ENCODE measurements around the gene ASB7.
"Not testable (repeated sequence)": the region's sequence is repeated elsewhere in the genome, so short reads cannot be mapped to it uniquely, and the experiment has no call there.

The ASB7 gene, protein sequence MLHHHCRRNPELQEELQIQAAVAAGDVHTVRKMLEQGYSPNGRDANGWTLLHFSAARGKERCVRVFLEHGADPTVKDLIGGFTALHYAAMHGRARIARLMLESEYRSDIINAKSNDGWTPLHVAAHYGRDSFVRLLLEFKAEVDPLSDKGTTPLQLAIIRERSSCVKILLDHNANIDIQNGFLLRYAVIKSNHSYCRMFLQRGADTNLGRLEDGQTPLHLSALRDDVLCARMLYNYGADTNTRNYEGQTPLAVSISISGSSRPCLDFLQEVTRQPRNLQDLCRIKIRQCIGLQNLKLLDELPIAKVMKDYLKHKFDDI

DNA sequence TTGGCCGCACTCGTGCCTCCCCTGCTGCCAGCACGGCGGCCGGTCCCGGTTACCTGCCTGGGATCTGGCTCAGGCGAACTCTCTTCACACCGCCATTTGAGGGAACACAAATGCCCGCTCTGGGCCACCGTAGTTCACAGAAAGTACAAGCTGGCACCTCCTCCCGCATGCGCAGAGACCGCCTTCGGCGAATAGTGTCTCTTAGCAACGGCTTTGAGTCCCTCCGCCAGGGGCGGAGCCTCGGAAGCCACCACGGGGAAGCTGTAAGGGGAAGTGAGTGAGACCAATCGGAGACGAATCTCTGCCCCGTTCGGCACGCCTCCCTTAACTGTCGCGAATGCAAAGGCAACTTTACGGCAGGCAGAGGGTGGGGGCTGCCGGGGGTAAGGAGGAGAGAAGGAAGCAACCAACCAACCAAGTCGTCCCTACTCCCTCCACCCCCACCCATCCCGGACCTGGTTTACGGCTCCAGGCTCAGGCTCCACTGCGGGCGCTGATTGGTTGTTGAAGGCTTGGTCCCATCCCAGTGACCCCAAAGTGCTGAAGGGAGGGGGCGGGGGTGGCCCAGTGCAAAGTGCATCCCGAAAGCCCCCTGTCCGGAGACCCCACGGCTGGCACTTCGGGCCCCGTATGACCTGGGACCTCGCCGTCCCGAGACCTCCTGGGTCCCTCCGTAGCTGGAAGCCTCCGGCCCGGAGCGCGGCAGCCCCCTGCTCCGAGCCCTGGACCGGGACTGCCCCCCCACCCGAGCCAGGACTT, at the start of gene ASB7, which contains the start of gene LINS1:
Gene ASB7 (plus strand): TSS at position 526 of the 759 bp plus-strand sequence. CDS start 9,628 bp downstream, outside the sequence.
Gene LINS1 (minus strand): TSS at position 121 of the 759 bp plus-strand sequence. CDS start 21,342 bp downstream, outside the sequence.
- peak; percentile 100 for DNase-seq

DNA sequence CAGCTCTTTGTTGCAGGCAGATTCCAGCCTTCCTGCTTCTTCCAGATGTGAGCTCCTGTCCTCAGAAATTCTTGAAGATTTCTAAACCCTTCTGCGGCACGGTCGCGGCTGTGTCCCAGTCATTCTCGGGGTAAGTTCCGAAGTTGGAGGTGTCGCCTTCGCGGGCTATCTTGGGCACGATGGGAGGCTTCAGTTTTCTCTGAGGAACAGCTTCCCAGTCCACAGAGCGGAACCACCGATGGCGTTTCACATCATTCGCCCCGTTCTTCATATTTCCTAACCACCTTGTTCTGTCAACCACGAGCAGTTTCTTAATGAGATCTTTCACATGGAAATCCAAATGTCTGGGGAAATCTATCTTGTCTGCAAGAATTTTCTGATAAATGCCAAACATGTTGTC, 48.9 kb upstream of the ASB7 start:
- no peak for DNase-seq

DNA sequence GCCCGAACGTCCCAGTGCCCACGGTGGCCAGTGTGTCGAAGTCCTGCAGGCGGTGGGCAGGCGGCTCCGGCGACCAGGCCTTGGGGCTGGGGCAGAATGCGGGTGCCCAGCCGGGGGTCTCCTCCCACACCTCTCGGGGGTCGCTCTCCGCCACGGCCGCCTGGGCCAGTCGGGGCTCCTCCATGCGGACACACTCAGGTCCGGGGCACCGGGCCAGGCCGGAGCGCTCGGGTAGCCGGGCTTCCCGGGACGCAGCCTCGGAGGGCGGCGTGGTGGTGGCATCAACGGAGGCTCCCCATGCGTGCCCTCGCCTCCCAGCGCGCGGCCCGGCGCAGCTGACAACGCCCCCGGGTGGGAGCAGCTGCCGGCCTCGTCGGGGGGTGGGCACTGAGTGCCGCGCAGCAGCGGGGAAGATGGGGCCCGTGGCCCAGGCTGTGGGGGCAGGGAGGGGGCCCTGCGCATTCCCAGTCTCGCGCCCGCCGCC, 43.6 kb upstream of the ASB7 start:
- no peak for DNase-seq

DNA sequence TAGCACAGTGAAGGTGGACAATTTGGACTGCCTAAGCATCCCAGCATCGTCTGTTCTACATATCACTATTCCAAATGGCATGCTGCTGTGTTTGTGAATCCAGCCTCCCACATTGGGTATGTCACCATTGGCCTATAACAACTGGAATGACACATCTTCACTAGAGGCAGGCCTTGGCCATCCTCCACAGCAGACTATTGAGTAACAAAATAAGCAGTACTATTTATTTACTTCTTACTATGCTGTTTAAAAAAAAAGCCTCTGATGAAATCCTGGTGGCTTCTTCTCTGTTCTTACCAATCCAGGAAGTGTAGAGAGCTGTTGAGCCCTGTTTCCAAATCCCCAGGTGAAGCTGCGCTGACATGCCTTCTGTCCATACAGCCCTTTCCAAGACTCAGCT, 43.1 kb upstream of the ASB7 start:
- DNase-seq: no peak

DNA sequence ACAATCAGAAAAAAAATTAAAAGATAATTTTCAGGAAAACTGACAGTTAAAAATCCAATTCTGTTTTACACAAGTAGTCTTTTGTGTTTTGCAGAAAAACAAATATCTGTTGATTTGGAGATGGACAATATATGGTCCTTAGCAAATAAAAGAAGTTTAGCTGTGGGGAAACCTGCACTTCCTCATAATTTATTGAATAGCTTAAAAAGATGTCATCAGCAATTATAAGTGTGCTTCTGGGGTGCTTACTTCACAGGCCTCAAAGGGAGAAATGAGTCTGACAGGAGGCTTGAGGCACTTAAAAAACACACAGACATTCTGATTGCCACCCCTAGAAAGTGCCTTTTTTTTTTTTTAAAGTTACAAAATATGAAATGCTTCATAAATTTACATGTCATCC, 42.1 kb upstream of the ASB7 start:
- no peak for DNase-seq

DNA sequence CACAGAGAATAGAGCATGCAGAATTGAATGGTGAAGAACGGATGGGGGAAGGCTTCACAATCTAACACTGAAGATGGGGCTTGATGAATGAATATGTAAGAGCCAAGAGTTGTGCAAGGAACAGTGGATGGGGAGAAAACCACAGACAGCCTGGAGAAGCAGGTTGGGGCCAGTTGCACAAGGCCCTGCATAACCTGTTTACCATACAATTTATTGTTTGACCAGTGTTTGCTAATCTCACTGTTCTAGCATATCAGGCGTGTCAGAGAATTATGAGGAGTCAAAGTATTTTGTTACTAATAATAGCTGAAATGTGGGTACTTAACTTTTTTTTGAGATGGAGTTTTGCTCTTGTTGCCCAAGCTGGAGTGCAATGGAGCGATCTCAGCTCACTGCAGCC, 36.8 kb upstream of the ASB7 start:
- DNase-seq: no peak

DNA sequence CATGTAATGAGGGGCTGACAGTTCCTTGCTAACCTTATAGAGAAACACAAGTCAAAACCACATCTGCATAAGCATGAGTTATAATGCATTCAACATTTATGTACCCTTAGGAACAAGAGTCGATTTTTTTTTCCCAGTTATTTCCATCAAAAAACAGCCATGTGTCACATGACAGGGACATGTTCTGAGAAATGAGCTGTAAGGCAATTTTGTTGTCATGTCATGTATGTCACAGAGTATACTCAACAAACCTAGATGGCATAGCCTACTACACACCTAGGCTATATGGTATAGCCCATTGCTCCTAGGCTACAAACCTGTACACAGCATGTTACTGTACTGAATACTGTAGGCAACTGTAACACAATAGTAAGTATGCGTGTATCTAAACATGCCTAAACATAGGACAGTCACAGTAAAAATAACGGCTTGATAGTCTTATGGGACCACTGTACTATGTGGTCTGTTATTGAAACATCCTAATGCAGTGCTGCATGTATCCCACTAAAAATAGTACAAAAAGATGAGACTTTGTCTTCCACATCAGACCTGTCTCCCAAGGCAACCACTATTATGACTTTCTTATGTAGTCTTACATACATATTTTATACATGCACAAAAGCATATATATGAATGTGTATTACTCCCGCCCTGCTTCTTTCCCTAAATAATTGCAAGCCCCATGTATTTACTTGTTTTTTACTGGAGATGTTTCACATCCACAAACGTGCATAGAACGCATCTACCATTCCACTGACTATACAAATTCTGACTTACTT, 35.4 kb upstream of the ASB7 start:
- DNase-seq: no peak

DNA sequence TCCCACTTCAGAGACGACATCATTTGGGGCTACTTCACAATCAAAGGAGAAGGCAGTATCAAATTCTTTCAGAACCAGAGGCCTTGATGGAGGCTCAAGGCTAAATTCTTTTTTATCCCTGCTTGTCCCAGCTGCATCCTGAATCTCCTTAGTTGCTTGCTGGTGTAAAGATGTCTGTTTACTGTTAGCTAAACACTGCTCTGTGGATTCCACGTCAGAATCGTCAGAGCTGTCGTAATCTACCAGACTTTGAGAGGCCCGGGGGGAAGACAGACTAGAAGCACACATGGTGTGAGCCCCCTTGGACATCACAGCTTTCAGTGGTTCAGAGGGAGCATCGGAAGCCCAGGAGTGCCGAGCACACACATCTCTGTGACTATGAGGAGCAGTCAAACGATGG, 33.0 kb upstream of the ASB7 start:
- DNase-seq: no peak

DNA sequence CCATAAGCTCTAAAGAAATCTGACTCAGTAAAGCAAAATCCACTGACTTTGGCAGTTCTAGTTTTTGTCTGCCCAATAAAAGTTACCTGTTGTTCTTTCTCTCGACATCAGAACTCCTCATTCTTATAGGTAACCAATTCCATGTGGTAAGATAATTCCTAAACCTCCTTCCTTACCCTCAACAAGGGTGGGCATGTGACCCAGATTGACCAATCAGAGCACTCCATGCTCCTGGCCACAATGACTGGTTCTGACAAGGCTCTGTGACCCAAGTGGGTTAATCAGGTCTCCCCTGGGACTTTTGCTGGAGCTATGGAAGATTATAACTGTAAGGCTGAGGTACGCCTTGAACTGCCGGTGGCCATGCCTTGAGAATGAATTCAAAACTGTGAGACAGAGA, 32.1 kb upstream of the ASB7 start:
- DNase-seq: no peak

DNA sequence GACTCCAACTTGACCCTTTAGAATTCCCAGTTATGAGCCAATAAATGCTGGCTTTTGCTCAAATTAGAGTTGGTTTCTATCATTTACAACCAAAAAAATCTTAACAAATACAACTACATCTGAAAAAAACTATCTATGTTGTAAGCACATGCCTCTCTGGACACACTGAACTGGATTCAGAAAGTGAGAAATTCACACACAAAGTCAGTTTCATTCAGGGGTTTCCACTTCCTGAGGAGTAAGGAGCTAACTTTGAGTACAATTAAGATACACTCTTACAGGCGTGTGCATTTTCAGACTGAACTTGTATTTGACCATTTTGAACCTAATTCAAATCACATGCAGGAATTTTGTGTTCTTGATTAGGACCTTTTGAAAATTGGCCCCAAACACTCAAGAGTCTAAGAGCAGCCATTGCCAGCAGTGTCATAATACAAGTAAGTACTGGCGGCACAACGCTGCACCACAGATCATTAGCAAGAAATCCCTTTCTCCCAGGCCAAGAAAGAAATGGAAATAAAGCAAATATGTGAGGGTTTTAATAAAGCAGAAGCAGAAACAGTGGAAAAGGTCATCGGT, 31.6 kb upstream of the ASB7 start:
- DNase-seq: no peak

DNA sequence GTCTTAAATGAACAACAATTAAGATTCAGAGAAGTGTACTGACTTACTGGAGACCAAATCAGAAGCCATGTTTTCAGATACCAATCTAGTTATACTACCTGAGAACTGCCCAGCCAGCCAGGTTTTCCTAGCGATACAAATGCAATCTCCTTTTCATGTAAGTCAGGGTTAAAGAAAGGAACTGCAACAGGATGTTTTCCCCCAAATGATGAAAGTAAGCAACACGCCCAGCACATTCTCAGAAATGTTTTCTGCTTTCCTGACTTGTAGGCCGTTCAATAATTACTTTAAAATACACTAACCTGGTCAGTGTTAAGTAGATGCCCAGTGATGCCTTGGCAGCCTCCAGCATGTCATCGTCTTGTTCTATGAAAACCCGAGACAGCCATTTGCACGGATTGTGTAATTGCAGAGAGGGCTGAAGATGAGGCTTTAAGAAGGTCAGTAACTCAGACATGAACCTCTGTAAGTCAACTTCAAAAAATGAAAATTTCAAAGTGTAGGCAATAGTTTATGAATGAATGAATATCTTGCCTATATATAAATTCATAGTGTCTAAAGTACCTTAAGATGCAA, 30.7 kb upstream of the ASB7 start:
- no peak for DNase-seq

DNA sequence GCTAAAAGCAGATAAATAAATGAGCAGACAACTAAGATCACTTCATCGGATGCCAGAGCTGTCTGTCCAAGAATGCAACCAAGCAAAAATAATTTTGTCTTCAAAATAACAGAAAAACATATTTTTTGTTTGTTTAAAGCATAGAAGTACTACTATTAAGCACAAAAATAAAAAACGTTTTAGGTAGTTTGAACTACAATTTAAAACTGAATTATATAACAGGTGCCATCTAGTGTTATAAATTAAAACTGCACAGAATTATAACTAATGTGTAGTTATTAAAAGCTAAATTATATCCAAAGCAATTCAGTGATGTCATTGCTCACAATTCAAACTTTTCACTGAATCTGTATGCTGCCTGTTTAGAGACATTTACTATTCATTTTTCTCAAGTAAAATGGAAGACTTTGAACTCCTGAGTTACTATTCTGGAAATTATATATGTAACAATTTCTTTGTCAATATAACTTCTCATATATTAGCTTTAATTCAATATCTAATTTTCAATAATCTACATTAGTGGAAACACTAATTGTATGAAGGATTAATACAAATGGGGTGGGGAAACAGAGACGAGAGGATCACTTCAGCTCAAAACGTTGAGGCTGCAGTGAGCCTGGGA, 29.9 kb upstream of the ASB7 start:
- no peak for DNase-seq

DNA sequence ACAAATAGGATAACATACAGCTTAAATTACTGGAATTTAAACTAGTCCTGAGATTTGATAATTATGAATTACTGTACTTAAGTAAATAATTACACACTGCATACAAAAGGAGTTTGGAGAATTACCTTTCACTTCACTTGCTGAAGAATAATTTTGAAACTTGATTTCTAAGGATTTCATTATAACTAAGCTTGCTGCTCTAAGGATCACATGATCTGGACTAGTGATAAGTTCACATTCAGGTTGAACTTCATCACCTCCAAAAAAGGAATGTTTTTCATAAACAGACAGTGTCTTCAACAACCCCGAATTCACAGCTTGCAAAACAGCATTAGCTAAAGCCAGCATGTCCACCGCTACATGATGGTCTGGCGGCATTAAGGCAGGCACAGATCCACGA, 28.9 kb upstream of the ASB7 start:
- DNase-seq: no peak

DNA sequence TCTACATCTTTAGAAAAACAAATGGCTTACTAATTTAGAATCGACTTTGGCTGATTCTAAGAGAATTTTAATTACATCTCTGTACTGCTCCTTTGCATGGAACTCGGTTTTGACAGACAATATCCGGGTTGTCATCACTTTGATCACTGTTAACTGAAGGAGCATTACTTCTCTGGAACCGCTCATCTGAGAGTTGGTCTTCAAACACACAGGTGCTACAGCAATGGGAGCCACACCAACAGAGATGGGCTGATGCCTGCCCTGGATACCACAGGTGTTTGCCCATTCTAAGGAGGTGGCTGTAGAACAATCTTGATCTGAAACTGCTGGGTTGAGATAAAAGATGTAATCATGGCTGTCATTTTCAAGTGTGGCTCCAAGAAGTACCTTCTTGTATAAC, 22.0 kb upstream of the ASB7 start:
- DNase-seq: no peak

DNA sequence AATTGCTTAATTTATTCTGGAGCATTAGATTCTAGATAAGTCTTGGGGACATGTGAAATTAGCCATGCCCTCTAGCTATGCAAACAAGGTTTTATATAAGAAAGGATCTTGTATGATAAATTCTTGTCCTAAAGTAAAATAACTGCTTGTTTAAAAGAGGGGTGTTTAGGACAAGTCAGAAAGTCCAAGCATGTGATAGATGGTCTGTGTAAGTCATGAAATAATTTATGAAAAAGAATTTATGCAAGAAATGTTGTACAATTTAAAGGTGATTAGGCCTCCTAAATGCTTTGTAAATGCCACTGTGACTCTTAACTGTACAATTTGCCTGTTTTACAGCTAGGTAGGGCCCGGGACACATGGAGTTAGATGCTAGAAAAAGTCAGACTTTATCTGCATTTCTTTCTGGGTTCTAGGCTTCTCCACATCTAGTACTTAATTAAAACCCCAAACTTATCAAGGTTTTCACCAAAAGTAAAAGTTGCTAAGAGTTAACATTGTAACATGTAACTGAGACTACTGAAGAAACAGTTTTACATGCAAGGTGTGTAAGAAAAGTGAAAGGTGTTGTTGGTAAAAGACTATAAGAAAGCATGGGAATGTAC, 13.6 kb upstream of the ASB7 start:
- DNase-seq: peak; percentile 46

DNA sequence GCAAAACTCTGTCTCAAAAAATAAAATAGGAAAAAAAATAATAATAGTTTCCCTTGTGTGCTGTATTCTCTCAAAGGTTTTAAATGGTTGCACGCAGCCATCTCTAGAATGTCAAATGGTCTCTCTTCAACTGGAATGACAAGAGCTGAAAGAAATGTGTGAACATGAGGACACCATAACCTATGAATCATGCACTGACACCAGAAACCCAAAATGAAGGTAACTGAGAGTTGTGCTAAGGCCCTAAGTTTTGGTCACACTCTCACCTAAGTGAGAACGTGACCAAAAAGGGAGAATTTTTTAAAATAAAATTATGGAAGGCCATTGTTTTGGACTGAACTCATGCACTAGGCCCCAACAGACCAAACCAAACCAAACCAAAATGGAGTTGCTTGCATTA, 11.2 kb upstream of the ASB7 start:
- DNase-seq: not testable (repeated sequence)

DNA sequence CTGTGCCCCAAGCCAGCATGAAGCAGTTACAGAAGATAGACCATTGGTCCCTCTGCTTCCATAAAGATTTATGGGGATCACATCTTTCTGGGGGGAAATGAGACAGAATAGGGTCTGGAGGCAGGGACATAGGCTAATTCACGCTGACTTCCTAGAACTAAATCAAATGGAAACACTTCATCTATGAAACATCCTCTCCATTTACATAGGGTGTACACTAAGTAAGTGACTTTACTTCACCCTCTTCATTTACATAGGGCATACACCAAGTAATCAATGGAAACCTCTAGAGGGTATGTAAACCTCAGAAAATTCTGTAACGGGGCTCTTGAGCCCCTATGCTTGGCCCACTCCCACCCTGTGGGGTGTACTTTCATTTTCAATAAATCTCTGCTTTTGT, 10.6 kb upstream of the ASB7 start:
- DNase-seq: no peak

DNA sequence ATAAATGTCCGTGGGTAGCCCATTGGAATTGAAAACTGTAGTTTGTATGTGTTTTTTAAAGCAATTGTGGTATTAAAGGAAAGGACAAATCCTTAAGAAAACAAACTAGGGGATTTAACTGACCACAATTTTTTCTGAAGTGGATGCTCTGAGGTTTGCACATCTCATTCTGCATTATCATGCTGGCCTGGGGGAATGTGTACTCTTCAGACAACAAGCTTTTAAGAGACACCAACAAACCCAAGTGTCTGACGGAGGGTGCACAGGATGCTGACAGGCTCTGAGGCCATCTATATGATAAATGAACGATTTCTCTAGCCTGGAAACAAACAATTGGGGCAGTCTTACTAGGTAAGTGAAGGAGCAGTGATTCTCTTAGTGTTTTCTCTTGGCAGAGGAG, 9.5 kb upstream of the ASB7 start:
- no peak for DNase-seq

DNA sequence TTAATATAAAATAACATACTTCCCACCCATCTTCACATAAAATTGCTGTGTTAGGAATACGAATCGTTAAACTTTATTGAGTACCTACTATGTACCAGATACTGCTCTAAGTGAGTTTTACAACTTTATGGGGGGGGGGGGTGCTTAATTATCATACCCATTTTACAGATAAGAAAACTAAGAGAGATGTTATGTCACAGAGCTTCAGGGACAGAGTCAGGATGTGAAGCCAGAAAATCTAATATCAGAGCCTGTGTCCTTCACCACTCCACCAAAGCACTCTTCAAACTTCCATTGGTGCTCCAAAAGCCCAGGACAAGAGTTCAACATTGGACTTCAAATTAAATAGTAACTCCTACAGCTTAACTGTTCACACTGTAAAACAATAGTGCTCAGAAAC, 9.0 kb upstream of the ASB7 start:
- no peak for DNase-seq

DNA sequence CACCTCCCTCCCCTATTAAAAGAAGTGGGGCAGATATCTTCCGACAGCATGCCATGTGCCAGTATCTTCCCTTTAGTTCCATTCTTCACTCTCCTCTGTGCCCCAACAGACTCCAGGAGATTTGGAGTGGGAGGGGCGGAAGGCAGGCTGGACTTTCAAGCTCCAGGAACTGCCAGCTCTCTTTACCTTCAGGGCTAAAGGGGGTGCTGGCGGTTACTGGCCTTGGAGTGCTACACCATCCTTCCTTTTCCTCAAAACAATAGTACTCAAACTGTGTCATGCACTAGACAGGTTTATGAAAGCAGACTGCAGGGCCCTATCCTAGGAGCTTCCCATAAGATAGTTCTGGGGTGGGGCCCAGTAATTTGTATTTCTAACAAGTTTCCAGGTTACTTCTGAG, 6.4 kb upstream of the ASB7 start:
- DNase-seq: no peak

DNA sequence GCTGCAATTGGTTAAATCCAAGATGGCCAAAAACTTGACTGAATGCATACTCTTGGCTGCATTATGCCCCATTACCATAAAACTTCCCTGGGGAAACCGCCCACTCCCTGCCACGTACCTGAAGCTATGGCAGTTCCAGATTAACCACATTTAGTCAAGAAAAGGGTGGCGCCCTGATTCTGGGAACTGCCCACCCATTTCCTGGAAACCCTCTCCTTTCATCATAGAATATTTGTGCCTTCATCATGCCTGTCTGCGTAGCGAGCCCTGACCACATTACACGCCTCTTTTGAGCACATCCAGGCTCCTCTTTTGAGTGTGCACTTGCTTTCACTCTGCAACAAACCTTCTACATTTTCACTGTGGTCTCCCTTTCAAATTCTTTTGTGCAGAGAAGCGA, 5.6 kb upstream of the ASB7 start:
- DNase-seq: no peak

DNA sequence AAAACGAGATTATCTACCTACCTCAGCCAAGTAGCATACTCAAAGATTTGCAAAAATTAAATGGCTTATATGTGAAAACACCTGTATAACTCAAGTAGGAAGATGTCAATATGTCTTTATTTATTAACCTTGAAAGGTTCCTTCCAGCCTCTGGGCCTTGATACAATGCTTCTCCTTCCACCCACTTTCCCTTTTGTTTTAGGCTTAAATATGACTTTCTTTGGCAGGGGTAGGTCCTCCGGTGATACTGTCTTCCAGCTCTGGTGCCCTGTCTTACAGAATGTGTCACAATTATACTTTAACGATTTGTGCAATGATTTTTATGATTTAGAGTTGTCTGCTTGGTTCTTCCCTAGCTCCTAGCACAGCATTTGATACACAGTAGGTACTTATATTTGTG, 4.5 kb upstream of the ASB7 start:
- DNase-seq: no peak

All from RPMI8226 (cell line).